ENCODE measurements around the gene CMPK2. TPM values are rescaled to one million over a fixed set of nuclear protein-coding genes. Genes with fewer than 3 reads are reported as not detected.
"Not testable (repeated sequence)": the region's sequence is repeated elsewhere in the genome, so short reads cannot be mapped to it uniquely, and the experiment has no call there.

CMPK2 gene
- total RNA-seq, 1 donor from 2014 or later, result 48.5 TPM

DNA sequence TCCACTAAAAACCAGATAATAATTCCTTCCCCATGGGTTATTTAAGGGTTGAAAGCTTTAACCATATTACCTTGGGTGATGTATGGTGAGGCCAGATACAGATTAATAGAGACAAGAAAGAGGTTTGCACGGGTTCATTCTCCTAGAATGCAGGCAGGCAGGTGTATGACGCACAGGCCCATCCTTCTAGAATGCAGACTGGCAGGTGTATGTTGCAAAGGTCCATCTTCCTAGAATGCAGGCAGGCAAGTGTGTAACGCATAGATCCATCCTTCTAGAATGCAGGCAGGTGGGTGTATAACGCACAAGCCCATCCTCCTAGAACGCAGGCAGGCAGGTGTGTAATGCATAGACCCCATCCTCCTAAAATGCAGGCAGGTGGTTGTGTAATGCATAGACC is 15.8 kb upstream of the CMPK2 start:
- intact Hi-C loops (cut with micrococcal nuclease), result no loop called here

GRCh38 chr2:6881046-6881445 is 15.3 kb upstream of the CMPK2 start:
- intact Hi-C loops (cut with micrococcal nuclease), result no loop called here

- intact Hi-C loops (cut with micrococcal nuclease), result no loop called here
Measured at GRCh38 chr2:6880200-6880733, 14.6 kb upstream of the CMPK2 start.

GRCh38 chr2:6879011-6879410 is 13.3 kb upstream of the CMPK2 start:
- intact Hi-C loops (cut with micrococcal nuclease), result loop anchor here (10.0 kb wide), 1 partner anchor 1806 kb away; the partner anchor contains the start of gene ID2

GRCh38 chr2:6878549-6878948 is 12.8 kb upstream of the CMPK2 start:
- intact Hi-C loops (cut with micrococcal nuclease), result loop anchor here (10.0 kb wide), 1 partner anchor 1806 kb away; the partner anchor contains the start of gene ID2

DNA sequence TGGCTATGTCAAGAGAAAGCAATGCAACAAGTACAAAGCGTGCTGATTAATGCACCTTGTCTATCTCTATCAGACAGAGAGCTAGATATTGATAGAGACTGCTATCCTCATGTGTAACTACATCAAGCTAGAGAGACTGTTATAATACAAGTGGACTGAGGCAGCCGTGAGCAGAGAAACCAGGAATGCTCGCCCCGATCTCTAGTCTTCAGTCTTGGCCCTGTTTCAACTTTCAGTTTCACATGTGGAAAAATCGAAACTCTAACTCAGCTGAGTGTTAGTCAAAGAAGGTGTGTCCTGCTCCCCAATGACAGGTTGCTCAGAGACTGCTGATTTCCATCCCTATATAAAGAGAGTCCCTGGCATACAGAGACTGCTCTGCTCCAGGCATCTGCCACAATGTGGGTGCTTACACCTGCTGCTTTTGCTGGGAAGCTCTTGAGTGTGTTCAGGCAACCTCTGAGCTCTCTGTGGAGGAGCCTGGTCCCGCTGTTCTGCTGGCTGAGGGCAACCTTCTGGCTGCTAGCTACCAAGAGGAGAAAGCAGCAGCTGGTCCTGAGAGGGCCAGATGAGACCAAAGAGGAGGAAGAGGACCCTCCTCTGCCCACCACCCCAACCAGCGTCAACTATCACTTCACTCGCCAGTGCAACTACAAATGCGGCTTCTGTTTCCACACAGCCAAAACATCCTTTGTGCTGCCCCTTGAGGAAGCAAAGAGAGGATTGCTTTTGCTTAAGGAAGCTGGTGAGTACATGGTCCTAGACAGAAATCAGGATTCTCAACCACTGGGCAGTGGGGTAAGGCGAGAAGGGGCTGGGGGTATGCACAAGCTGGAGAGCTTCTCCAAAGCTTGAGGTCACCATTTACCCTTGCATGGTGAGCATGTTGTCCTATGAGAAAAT is 11.9 kb upstream of the CMPK2 start, which contains the start of gene RSAD2:
RSAD2 (plus strand) TSS at position 376 of the 903 bp plus-strand sequence; CDS start at position 400, 24 bp downstream.
- intact Hi-C loops (cut with micrococcal nuclease), result loop anchor here (1.0 to 10.0 kb wide), 4 partner anchors 12 to 1807 kb away; partner anchors contain the start of genes CMPK2 and ID2

- intact Hi-C loops (cut with micrococcal nuclease), result loop anchor here (10.0 kb wide), 1 partner anchor 1808 kb away; the partner anchor contains the start of gene ID2
Measured at GRCh38 chr2:6876309-6876708, 10.6 kb upstream of the CMPK2 start.

DNA sequence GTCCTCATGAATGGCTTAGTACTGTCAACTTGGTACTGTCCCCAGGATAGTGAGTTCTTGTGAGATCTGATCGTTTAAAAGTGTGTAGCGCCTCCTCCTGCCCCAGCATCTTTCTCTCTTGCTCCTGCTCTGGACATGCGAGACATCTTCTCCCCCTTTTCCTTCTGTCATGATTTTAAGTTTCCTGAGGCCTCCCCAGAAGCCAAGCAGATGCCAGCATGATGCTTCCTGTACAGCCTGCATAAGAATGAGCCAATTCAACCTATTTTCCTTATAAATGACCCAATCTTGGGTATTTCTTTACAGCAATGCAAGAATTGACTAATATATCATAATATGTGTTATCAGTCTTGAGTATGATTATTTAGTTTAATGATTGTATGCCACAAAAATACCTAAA is 8.3 kb upstream of the CMPK2 start:
- intact Hi-C loops (cut with micrococcal nuclease), result loop anchor here (10.0 kb wide), 1 partner anchor 1811 kb away; the partner anchor contains the start of gene ID2

DNA sequence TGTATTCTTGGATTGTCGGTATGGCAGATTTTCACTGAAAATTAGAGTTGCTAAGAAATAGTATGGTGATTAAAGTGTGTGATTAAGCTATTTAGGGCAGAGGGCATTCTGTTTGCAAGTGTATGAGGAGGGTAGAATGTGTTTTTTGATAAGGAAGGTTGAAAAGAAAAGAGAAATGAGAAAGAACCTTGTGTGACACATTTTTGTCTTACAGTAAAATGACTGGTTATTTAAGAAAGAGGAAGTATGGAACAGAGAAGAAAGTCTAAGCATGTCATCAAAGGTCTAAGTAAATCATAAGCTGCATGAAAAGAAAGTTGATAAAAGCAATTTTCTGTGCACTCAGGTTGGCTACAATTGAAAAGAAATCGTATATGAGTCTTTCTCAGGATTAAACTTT is 6.7 kb upstream of the CMPK2 start:
- intact Hi-C loops (cut with micrococcal nuclease), result loop anchor here (10.0 kb wide), 1 partner anchor 1812 kb away; the partner anchor contains the start of gene ID2

GRCh38 chr2:6866982-6867381 is 1.3 kb upstream of the CMPK2 start:
- intact Hi-C loops (cut with micrococcal nuclease), result loop anchor here (1.0 to 2.0 kb wide), 2 partner anchors 41 to 42 kb away; no protein-coding TSS in a partner anchor

- intact Hi-C loops (cut with micrococcal nuclease), result loop anchor here (1.0 to 2.0 kb wide), 2 partner anchors 40 to 43 kb away; no protein-coding TSS in a partner anchor
Measured at GRCh38 chr2:6866275-6866671, 566 bp upstream of the CMPK2 start.

- intact Hi-C loops (cut with micrococcal nuclease), result loop anchor here (1.0 to 2.0 kb wide), 4 partner anchors 12 to 52 kb away; partner anchors contain the start of genes RNF144A and RSAD2
Measured at GRCh38 chr2:6864923-6865345, 773 bp downstream of the CMPK2 start.

DNA sequence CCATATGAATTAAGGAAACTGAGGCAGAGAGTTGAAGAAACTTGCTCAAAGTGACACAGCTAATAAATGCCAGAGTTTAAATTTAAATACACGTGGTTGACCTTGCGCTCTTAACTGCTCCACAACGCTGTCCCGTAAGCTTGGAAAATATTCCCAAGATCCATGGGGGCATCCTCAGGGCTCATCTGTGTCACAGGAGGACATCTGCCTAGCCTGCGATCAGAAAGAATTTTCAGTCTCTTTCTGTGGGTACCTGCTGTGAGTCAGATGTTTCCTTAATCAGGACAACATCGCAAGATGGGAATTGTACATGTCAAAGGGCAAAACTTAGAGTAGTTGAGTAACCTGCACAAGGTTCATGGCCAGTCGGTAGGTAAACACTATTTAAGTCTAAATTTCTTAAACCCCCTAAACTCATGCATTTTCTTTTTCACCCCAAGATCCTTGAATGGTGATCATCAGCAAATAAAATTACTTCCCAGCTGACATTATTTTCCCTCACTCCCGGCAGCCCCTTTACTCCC is 1.4 kb downstream of the CMPK2 start:
- intact Hi-C loops (cut with micrococcal nuclease), result loop anchor here (2.0 kb wide), 2 partner anchors 17 to 53 kb away; partner anchors contain the start of gene RNF144A

GRCh38 chr2:6863792-6864191 is 1.9 kb downstream of the CMPK2 start:
- intact Hi-C loops (cut with micrococcal nuclease), result loop anchor here (2.0 kb wide), 2 partner anchors 17 to 53 kb away; partner anchors contain the start of gene RNF144A

GRCh38 chr2:6860296-6860695 is 5.4 kb downstream of the CMPK2 start:
- intact Hi-C loops (cut with micrococcal nuclease), result no loop called here

DNA sequence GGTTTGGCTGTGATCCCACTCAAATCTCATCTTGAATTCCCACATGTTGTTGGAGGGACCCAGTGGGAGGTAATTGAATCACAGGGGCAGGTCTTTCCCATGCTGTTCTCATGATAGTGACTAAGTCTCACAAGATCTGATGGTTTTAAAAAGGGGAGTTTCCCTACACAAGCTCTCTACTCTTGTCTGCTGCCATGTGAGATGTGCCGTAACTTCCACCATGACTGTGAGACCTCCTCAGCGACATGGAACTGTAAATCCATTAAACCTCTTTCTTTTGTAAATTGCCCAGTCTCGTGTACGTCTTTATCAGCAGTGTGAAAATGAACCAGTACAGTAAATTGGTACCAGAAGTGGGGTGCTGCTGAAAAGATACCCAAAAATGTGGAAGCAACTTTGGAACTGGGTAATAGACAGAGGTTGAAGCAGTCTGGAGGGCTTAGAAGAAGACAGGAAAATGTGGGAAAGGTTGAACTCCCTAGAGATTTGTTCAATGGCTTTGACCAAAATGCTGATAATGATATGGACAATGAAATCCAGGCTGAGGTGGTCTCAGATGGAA is 7.2 kb downstream of the CMPK2 start:
- intact Hi-C loops (cut with micrococcal nuclease), result not testable (repeated sequence)

DNA sequence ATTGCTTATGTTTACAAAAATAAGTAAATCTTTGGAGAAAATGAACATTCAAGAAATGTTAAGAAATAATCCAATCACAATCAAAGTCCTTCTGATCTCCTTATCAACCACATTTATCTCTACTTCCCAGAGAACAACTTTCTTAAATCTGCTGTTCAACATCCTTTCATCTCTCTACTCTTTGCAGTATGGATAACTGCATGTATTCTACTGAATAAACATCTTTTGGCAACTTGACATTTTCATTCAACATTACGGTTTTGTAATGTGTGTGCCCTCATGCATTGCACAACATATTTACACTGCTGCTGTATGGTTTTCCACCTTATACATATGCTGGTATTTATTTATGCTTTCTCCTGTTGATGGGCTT is 9.2 kb downstream of the CMPK2 start:
- intact Hi-C loops (cut with micrococcal nuclease), result no loop called here

- intact Hi-C loops (cut with micrococcal nuclease), result no loop called here
Measured at GRCh38 chr2:6855860-6856547, 9.7 kb downstream of the CMPK2 start.

- intact Hi-C loops (cut with micrococcal nuclease), result no loop called here
Measured at GRCh38 chr2:6854416-6854815, 11.3 kb downstream of the CMPK2 start.

GRCh38 chr2:6852195-6852594 is 13.5 kb downstream of the CMPK2 start:
- intact Hi-C loops (cut with micrococcal nuclease), result no loop called here

All from T-helper 2 cell treated with Interferon-gamma antibody and Interleukin-4, amounts not matched to agents 100 ng/mL and 5 ng/mL, for 36 hours (primary cell).